ENCODE measurements around the gene ZNF701. TPM values are rescaled to one million over a fixed set of nuclear protein-coding genes. Genes with fewer than 3 reads are reported as not detected.
"Not testable (repeated sequence)": the region's sequence is repeated elsewhere in the genome, so short reads cannot be mapped to it uniquely, and the experiment has no call there.

The ZNF701 gene
- 18.2 TPM for total RNA-seq
- long read RNA-seq, transcript ZNF701-202 (4 exons, 2,634 nt), result major isoform, 5 of 10 reads
- long read RNA-seq, partial matches to known transcripts, result 0 of 10 reads
- long read RNA-seq, other reads (novel, unspliced or antisense), result 5 of 10 reads

DNA sequence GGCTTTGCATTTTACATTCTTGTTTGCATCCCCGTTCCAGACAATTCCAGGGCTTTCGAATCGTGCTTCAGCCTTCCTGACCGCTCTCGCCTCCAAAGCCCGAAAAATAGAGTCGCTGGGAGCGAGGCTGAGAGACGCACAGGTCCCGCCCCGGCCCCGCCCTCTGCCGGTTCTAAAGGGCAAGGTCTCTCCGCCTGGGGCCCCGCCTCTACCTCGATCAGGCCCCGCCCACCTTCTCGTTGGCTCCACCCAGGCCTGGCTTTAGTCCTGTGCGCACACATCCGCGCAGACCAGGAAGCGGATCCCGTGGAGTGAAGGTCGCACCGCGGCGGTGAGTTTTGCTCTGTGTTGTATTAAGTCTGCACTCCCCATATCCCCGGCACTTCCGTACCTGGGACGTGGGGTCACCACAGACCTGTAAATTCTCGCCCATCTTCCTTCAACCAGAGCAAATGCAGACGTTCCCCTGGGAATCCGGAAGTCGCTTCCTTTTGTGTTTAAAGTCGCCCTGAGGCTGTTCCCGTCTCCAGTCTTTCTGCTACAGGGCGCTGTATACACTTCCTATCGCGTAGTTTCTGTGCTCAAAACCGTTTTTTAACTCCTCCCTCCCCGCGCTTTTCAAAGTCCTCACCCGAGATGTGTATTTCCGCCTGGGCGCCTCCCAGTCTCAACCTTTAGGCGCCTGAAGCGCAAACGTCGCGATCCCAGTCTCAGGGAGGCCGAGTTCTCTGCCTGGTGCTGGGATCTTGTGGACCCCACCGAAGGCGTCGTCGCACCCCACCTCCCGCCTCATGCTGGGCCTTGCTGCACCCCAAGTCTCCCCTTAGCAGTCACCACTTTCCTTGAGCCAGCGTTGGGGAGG, at the start of gene ZNF701:
TSS of gene ZNF701 (plus strand) at position 288 of the 862 bp plus-strand sequence. CDS start 3,861 bp downstream, outside the sequence.
- DNase-seq, result peak; percentile 98
- ATAC-seq, result peak; percentile 100
- intact Hi-C loops (cut with micrococcal nuclease), result no loop called here

DNA sequence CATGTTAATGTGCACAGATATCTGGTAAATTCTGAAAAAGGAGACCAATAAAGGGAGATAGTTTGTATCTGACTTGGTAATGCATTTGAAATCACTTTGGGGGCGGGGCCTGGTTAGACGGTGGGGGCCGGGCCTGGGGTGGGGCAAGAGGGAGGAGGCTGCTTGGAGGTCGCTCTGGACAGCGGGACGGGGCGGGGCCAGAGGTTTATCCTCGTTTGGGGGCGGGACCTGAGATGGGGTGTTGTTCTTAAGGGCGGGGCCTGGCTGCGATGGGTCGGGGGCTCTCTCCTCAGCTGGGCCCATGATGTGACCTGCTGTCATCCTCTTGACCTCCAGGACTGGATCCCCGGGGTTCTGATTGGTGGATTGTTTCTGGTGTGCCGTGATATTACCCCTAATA, 47.5 kb upstream of the ZNF701 start:
- intact Hi-C loops (cut with micrococcal nuclease), result no loop called here
- DNase-seq (no peak), ATAC-seq (no peak)

DNA sequence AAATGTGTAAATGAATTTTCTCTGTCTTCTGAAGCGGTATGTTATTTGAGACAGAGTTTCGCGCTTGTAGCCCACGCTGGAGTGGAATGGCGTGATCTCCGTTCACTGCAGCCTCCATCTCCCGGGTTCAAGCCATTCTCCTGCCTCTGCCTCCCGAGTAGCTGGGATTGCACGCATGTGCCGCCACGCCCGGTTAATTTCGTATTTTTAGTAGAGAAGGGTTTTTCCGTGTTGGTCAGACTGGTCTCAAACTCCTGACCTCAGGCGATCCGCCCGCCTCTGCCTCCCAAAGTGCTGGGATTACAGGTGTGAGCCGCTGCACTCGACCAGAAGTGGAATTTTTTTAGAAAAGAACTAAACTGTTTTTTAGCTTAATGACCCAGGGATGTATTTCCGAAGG, 46.0 kb upstream of the ZNF701 start:
- intact Hi-C loops (cut with micrococcal nuclease), result no loop called here
- ATAC-seq, result no peak
- DNase-seq, result no peak

DNA sequence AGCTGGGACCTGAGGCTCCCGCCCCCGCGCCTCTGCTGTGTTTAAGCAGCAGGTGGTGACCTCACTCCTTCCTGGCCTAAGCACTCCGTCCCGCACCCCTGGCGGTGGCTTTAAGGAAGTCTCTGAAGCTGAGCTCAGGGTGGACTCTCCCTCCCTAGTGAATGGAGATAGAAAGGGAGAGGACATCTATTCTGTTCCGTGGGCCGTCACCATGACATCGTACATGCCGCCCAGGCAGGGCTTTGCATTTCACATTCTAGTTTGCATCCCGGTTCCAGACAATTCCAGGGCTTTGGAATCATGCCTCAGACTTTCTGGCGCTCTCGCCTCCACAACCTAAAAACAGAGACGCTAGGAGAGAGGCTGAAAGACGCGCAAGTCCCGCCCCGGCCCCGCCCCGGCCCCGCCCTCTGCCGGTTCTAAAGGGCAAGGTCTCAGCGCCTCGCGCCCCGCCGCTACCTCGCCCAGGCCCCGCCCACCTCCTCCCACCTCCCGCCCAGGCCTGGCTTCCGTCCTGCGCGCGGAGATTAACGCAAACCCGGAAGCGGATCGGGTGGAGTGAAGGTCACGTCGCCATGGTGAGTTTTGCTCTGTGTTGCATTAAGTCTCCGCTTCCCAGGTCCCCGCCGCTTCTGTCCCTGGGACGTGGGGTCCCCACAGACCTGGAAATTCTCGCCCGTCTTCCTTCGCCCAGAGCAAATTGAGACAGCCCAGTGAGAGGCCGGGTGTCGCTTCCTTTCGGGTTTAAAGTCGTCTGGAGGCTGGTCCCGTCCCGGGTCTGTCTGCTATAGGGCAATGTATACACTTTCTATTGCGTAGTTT, 42.7 kb upstream of the ZNF701 start, which contains the start of gene ZNF808:
TSS of gene ZNF808 (plus strand) at position 535 of the 822 bp plus-strand sequence. CDS start 15,617 bp downstream, outside the sequence.
- DNase-seq (peak; percentile 99), ATAC-seq (peak; percentile 98)
- intact Hi-C loops (cut with micrococcal nuclease), result no loop called here

DNA sequence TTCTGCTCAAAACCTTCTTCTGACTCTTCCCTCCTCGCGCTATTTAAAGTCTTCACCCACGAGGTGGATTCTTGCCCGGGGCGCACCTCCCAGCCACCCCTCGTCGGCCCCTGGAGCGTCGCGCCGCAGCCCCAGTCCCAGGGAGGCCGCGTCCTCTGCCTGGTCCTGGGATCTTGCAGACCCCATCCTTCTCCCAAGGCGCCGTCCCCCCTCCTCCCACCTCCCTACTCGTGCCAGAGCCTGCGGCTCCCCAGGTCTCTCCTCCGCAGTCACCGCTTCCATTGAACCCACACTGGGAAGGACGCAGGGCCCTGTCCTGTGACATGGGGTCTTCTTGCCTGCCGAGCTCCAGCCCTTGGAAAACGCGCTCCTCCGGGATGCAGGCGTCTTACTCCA, 42.1 kb upstream of the ZNF701 start:
- peak; percentile 42 for ATAC-seq
- no peak for DNase-seq
- intact Hi-C loops (cut with micrococcal nuclease), result no loop called here

DNA sequence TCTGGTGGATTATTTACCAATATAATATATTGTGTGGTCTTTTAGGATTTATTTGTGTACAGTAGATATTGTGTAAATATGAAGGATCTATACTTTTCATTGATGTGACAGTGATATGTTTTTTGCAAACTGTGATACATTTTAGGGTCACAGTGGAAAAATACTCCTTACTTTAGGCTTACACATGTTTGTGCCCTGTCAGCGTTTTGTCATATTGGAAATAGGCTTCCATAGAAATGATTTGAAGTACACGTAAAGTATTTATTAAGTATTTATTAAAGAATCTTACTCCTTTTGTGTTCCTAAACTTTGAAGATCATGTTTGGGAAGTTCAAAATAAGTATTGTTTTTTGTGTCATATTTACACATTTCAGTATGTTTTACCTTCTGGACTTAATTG, 37.6 kb upstream of the ZNF701 start:
- DNase-seq, result no peak
- intact Hi-C loops (cut with micrococcal nuclease), result no loop called here
- ATAC-seq, result no peak

DNA sequence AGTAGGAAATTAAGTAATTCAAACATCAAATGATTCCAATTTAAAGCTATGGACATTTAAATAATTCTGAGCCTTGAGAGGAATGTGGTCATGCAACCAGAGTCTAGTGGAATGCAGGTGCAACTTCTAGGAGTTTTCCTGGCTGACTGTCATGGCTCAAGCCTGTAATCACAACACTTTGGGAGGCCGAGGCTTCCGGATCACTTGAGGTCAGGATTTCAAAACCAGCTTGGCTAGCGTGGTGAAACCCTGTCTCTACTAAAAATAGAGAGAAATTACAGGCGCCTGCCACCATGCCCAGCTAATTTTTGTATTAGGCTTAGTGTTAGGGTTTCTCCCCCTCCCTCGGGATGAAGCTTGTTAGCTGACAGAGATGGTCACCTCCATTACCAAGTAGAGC, 36.2 kb upstream of the ZNF701 start:
- intact Hi-C loops (cut with micrococcal nuclease), result no loop called here
- DNase-seq (peak; percentile 38), ATAC-seq (peak; percentile 57)

DNA sequence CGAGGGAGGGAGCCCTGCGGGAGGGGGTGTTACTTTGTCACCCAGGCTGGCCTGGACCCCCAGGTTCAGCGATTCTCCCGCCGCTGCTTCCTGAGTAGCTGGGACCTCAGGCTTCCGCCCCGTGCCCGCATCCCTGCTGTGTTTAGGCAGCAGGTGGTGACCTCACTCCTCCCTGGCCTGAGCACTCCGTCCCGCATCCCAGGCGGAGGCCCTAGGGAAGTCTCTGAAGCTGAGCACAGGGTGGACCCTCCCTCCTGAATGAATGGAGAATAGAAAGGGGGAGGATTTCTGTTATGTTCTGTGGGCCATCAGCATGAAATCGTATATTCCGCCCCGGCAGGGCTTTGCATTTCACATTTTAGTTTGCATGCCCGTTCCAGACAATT, 34.7 kb upstream of the ZNF701 start:
- ATAC-seq (peak; percentile 4), DNase-seq (peak; percentile 36)

DNA sequence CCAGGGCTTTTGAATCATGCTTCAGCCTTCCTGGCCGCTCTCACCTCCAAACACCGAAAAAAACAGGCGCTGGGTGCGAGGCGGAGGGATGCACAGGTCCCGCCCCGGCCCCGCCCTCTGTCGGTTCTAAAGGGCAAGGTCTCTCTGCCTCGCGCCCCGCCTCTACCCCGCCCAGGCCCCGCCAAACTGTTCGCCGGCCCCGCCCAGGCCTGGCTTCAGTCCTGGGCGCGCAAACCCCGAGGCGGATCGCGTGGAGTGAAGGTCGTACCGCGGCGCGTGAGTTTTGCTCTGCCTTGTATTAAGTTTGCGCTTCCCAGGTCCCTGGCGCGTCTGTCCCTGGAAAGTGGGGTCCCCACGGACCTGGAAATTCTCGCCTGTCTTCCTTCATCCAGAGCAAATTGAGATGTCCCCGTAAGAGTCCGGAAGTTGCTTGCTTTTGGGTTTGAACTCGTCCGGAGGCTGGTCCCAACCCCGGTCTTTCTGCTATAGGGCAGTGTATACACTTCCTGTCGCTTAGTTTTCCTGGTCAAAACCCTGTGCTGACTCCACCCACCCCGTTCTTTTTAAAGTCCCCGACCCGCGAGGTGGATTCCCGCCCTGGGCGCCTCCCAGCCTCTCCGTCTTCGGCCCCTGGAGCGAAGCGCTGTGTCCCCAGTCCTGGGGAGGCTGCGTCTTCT, 34.2 kb upstream of the ZNF701 start:
- intact Hi-C loops (cut with micrococcal nuclease), result no loop called here
- ATAC-seq (peak; percentile 98), DNase-seq (peak; percentile 96)

More for the DNA sequence above, 34.7 kb upstream of the ZNF701 start:
- intact Hi-C loops (cut with micrococcal nuclease), result not testable (repeated sequence)

DNA sequence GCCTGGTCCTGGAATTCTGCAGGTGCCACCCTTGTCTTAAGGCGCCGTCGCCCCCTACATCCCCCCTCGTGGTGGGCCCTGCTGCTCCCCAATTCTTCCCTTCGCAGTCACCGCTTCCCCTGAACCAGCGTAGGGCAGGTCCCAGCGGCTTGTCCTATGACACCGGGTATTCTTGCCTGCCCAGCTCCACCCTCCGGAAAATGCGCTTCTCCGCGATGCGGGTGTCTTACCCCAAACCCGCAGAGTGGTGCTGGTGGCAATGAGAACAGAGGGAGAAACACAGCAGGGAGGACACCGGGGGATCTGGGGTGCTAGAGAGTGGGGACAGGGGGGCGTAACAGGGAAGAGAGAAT, 33.7 kb upstream of the ZNF701 start:
- DNase-seq (peak; percentile 32), ATAC-seq (peak; percentile 24)
- intact Hi-C loops (cut with micrococcal nuclease), result no loop called here

DNA sequence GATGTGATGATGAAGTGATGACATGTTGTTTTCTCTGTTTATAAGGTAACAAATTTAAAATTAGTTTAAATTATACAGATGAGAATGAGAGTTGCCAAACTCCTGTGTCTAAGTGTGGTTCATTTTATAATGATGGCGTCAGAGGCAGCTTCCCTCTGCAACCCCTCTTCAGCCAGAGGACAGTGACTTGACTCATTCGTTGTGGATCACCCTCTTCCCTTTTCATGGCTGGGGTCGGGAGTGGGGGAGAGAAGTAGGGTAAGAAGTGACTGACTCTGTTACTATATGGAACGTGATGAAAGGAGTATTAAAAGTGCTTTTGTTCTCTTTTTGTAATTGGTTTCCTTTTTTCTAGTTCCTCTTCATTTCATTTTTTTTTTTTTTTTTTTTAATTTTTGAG, 31.3 kb upstream of the ZNF701 start:
- intact Hi-C loops (cut with micrococcal nuclease); DNase-seq; ATAC-seq: not testable (repeated sequence)

DNA sequence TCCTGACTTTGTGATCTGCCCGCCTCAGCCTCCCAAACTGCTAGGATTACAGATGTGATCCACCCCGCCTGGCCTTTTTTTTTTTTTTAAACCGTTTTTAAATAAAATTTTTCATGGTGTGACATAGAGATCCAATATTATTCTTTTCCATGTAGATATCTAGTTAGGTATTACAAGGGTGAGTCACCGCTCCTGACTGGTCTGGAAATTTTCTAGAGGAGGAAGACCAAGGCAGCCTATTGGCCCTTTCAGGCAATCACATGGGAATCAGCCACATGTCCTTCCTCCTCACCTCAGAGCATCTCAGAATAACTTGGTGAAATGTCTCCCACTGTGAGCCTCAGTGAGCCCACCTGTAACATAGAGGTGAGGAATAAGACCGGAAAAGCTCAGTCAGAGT, 28.9 kb upstream of the ZNF701 start:
- DNase-seq; intact Hi-C loops (cut with micrococcal nuclease); ATAC-seq: not testable (repeated sequence)

DNA sequence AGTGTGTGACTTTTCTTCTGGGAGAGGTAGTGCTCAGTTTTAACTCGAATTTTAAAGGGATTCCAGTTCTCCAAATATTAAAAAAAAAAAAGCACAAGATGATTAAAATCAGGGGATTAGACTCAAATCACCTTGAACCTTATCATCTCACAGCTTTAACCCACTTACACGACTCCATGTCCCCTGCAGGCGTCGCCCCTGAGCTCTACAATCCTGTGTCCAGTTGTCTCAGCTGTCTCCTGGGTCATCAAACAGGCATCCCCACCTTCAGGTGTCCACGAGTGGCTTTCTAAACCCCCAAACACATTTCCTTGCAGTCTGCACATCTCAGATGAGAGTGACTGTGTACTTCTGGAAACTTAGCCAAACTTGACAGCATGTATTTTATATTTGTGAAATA, 28.5 kb upstream of the ZNF701 start:
- ATAC-seq, result no peak
- DNase-seq, result no peak
- intact Hi-C loops (cut with micrococcal nuclease), result no loop called here

DNA sequence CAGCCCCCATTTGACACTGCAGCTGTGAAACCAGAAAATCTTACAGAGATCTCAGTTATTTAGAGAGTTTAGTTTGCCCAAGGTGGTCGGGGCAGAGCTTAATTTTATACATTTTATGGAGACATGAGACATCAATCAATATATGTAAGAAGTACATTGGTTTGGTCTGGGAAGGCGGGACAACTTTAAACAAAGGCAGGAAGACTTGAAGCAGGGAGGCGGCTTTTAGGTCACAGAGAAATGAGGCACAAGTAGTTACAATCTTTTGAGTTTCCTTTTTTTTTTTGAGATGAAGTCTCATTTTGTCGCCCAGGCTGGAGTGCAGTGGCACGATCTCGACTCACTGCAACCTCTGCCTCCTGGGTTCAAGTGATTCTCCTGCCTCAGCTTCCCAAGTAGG, 27.5 kb upstream of the ZNF701 start:
- intact Hi-C loops (cut with micrococcal nuclease); DNase-seq; ATAC-seq: not testable (repeated sequence)

DNA sequence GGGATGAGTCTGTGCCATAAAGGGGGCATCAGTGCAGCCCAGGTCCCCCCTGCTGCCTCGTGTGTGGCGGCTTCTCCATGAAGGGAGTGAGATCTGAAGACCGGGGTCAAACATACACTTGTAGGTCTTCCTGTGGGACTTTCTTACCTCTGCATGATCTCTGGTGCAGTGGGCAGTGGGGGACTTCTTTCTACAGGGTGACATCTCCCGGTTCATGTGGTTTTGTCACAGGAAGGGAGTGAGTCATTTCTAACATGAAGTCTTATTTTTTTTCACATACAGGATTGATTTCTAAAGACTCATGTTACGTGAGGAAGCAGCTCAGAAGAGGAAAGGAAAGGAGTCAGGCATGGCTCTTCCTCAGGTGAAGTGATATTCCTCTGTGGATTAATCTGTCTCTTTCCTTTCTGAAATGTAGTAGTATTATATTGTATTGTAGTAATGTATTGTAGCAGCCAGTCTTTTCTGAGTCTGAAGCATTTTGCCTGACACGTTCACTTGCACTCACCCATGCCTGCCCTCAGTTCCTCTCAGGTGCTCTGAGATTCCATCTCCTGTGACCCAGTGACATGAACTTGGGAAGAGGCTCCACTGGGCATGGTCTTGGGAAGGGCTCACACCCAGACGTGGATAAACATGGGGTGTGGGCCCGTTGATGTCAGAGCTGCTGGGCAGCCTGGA, 27.0 kb upstream of the ZNF701 start:
- ATAC-seq (no peak), DNase-seq (no peak)
- intact Hi-C loops (cut with micrococcal nuclease), result no loop called here

DNA sequence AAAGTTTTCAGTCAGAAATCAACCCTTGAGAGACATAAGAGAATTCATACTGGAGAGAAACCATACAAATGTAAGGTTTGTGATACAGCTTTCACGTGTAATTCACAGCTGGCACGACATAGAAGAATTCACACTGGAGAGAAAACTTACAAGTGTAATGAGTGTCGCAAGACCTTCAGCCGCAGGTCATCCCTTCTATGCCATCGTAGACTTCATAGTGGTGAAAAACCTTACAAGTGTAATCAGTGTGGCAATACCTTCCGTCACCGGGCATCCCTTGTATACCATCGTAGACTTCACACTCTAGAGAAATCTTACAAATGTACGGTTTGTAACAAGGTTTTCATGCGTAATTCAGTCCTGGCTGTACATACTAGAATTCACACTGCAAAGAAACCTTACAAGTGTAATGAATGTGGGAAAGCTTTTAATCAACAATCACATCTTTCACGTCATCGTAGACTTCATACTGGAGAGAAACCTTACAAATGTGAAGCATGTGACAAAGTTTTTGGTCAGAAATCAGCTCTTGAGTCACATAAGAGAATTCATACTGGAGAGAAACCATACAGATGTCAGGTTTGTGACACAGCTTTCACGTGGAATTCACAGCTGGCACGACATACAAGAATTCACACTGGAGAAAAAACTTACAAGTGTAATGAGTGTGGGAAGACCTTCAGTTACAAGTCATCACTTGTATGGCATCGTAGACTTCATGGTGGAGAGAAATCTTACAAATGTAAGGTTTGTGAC, 15.7 kb upstream of the ZNF701 start:
- no peak for ATAC-seq
- intact Hi-C loops (cut with micrococcal nuclease), result no loop called here

DNA sequence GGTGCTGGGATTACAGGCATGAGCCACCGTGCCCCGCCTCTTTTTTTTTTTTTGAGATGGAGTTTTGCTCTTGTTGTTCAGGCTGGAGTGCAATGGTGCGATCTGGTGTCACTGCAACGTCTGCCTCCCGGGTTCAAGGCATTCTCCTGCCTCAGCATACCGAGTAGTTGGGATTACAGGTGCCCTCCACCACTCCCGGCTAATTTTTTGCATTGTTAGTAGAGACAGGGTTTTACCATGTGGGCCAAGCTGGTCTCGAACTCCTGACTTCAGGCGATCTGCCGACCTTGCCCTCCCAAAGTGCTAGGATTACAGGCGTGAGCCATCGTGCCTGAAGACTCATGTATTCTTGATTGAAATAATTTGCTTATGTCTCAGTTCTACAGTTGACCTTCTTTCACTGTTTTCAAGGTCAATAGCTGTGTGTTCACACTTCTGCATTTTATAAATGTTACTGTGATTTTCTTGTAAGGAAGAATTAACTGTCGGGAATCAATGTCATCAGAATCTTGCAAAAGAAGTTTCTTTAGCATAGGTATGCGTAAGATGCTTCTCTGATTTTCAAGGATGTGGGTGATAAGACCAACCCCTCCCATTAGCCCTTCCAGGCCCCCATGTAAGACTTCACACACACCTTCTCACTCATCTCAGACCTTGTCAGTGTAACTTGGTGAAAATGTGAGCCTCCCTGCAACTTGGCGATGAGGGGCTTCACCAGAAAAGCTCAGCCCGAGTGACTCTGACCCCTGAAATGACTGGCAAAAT, 12.7 kb upstream of the ZNF701 start:
- intact Hi-C loops (cut with micrococcal nuclease), result no loop called here
- DNase-seq (no peak), ATAC-seq (no peak)

More for the DNA sequence above, 15.7 kb upstream of the ZNF701 start:
- DNase-seq, result no peak
